Liver (tissue), 9 donors: ENCODE measurements around the gene PHKB. TPM values are rescaled to one million over a fixed set of nuclear protein-coding genes. Genes with fewer than 3 reads are reported as not detected.

Experiments
- DNase-seq: peaks from one replicate; pipeline ENCODE4 v3.0.0-alpha.2; 2017; ENCODE audit warnings: low spot score
- H3K27ac ChIP-seq, 2 donors: one replicate each; pipeline ENCODE4 v1.7.0; 2013; ENCODE audit warnings: inconsistent platforms in 2 of 2, low read length in 2 of 2, control low read depth in 1 of 2, low read depth in 1 of 2, mild to moderate bottlenecking in 1 of 2
- H3K27me3 ChIP-seq, 4 donors: one replicate each; pipeline versions ENCODE4 v1.6.1 to v1.7.0; 2013; ENCODE audit warnings: low read length in 3 of 4, inconsistent platforms in 1 of 4, mild to moderate bottlenecking in 1 of 4, moderate library complexity in 1 of 4; ENCODE audit not compliant: control insufficient read depth in 4 of 4, insufficient read depth in 4 of 4
- H3K36me3 ChIP-seq, 4 donors: one replicate each; pipeline versions ENCODE4 v1.6.1 to v1.7.0; 2013; ENCODE audit warnings: low read length in 3 of 4, mild to moderate bottlenecking in 3 of 4, low read depth in 1 of 4, moderate library complexity in 1 of 4; ENCODE audit not compliant: control insufficient read depth in 4 of 4, insufficient read depth in 3 of 4
- H3K4me1 ChIP-seq, 4 donors: one replicate each; pipeline versions ENCODE4 v1.6.1 to v1.7.0; 2013; ENCODE audit warnings: low read length in 3 of 4, mild to moderate bottlenecking in 3 of 4, moderate library complexity in 1 of 4; ENCODE audit not compliant: control insufficient read depth in 4 of 4, insufficient read depth in 4 of 4
- H3K4me3 ChIP-seq, 3 donors: one replicate each; pipeline versions ENCODE4 v1.6.1 to v1.7.0; 2013; ENCODE audit warnings: low read length in 3 of 3, control low read depth in 1 of 3, low read depth in 1 of 3, mild to moderate bottlenecking in 1 of 3
- H3K9ac ChIP-seq, 2 donors: one replicate each; pipeline ENCODE4 v1.7.0; 2013; ENCODE audit warnings: low read length in 2 of 2, mild to moderate bottlenecking in 2 of 2, moderate library complexity in 2 of 2, control low read depth in 1 of 2, low read depth in 1 of 2
- H3K9me3 ChIP-seq, 4 donors: one replicate each; pipeline versions ENCODE4 v1.6.1 to v1.7.0; 2013; ENCODE audit warnings: low read length in 3 of 4; ENCODE audit not compliant: control insufficient read depth in 4 of 4
- ATF3 ChIP-seq: IDR thresholded peaks from 2 replicates; pipeline ENCODE4 v1.6.1; 2016; ENCODE audit warnings: antibody characterized with exemption
- CTCF ChIP-seq: fragments of 150-350 bp; IDR thresholded peaks from 2 replicates; pipeline ENCODE4 v1.5.1; 2017; ENCODE audit warnings: improper control_type of control experiment, low read depth, low read length; ENCODE audit not compliant: missing input control
- EGR1 ChIP-seq, 2 donors: IDR thresholded peaks; 2 replicates each; pipeline ENCODE4 v1.6.1; 2016 to 2018; ENCODE audit warnings: antibody characterized with exemption in 2 of 2, low read depth in 2 of 2
- FOXA1 ChIP-seq: IDR thresholded peaks from 2 replicates; pipeline ENCODE4 v1.6.1; 2016; ENCODE audit warnings: antibody characterized with exemption
- FOXA2 ChIP-seq: IDR thresholded peaks from 2 replicates; pipeline ENCODE4 v1.6.1; 2016; ENCODE audit warnings: antibody characterized with exemption
- GABPA ChIP-seq, 2 donors: IDR thresholded peaks in 1 of 2; conservative IDR thresholded peaks in 1 of 2; 2 replicates each; pipeline ENCODE4 v1.6.1; 2016; ENCODE audit warnings: antibody characterized with exemption in 2 of 2, mild to moderate bottlenecking in 1 of 2, moderate library complexity in 1 of 2
- HNF4A ChIP-seq, 2 donors: conservative IDR thresholded peaks; 2 replicates each; pipeline ENCODE4 v1.6.1; 2016; ENCODE audit warnings: antibody characterized with exemption in 2 of 2, mild to moderate bottlenecking in 2 of 2
- HNF4G ChIP-seq: IDR thresholded peaks from 2 replicates; pipeline ENCODE4 v1.6.1; 2016; ENCODE audit warnings: antibody characterized with exemption
- JUND ChIP-seq, 2 donors: IDR thresholded peaks; 2 replicates each; pipeline ENCODE4 v1.6.1; 2016; ENCODE audit warnings: antibody characterized with exemption in 2 of 2
- MAX ChIP-seq: IDR thresholded peaks from 2 replicates; pipeline ENCODE4 v1.6.1; 2016; ENCODE audit warnings: antibody characterized with exemption
- NR2F2 ChIP-seq: IDR thresholded peaks from 2 replicates; pipeline ENCODE4 v1.6.1; 2016; ENCODE audit warnings: antibody characterized with exemption
- RAD21 ChIP-seq, 2 donors: IDR thresholded peaks; 2 replicates each; pipeline ENCODE4 v1.6.1; 2016; ENCODE audit warnings: antibody characterized with exemption in 2 of 2, mild to moderate bottlenecking in 2 of 2
- REST ChIP-seq: IDR thresholded peaks from 2 replicates; pipeline ENCODE4 v1.6.1; 2016; ENCODE audit warnings: antibody characterized with exemption, mild to moderate bottlenecking
- RXRA ChIP-seq, 2 donors: IDR thresholded peaks; 2 replicates each; pipeline ENCODE4 v1.6.1; 2017 to 2018; ENCODE audit warnings: antibody characterized with exemption in 2 of 2, mild to moderate bottlenecking in 1 of 2
- SP1 ChIP-seq: IDR thresholded peaks from 2 replicates; pipeline ENCODE4 v1.6.1; 2018; ENCODE audit warnings: antibody characterized with exemption, mild to moderate bottlenecking
- TAF1 ChIP-seq: conservative IDR thresholded peaks from 2 replicates; pipeline ENCODE4 v1.6.1; 2016; ENCODE audit warnings: antibody characterized with exemption, mild to moderate bottlenecking
- YY1 ChIP-seq: IDR thresholded peaks from 2 replicates; pipeline ENCODE4 v1.6.1; 2016; ENCODE audit warnings: antibody characterized with exemption, mild to moderate bottlenecking
- ZBTB33 ChIP-seq: IDR thresholded peaks from 2 replicates; pipeline ENCODE4 v1.6.1; 2016; ENCODE audit warnings: antibody characterized with exemption
- WGBS: extraction: QIAGEN DNeasy Blood & Tissue Kit; methylation state at CpG from one replicate; pipeline ENCODE4 v1.1.7; 2013; 5-methylcytosine and 5-hydroxymethylcytosine counted together
- polyA plus RNA-seq, 2 donors: library from polyadenylated mRNA; stranded (reverse) in 1 of 2; unstranded in 1 of 2; fragments of 200-250 nt in 1 of 2; fragments of >200 nt in 1 of 2; fragmentation: Nextera tagmentation in 1 of 2; extraction: Ambion mirVana in 1 of 2; gene quantifications; one replicate each; pipeline versions ENCODE4 v1.2.1 to v1.2.3, GENCODE V29; 2013 to 2015
- total RNA-seq, 2 donors: library from RNA; depleted of rRNA; stranded (reverse); fragments of >200 nt; gene quantifications; one replicate each; pipeline ENCODE4 v1.2.3, GENCODE V29; 2014
- donor health status: healthy.
- donor health status: healthy.
- donor health status: healthy.
- donor health status: healthy.
- donor health status: healthy.

Gene PHKB
- total and polyA plus RNA-seq, 4 donors: 13.2 to 49.1 (median 29.0) TPM

GRCh38 chr16:47528431-47528830 lies 67.3 kb downstream of the PHKB start:
- H3K27me3 ChIP-seq: no peaks in the 10 kb centered on the region
- no peak overlapping the region for H3K9ac ChIP-seq
- H3K4me1 ChIP-seq: peaks cover 0 to under 1% (median 0%) of the 10 kb centered on the region in 4 donors
- H3K27ac ChIP-seq: no peak overlapping the region
- no peak overlapping the region for H3K4me3 ChIP-seq
- peaks cover 0 to 2% (median 0%) of the 10 kb centered on the region in 4 donors for H3K9me3 ChIP-seq
- no peak for DNase-seq
- TF ChIP-seq CTCF (no peak), FOXA1 (no peak), HNF4A (conservative IDR thresholded peaks at IDR 0.05) (no peak), FOXA2 (no peak), RXRA (IDR thresholded peaks at IDR 0.05) (no peak), EGR1 (IDR thresholded peaks at IDR 0.05; ENCODE audit: low read depth in 2 of 2) (no peak), GABPA (IDR thresholded peaks at IDR 0.05 in 1 of 2, conservative IDR thresholded peaks at IDR 0.05 in 1 of 2) (no peak), TAF1 (no peak), ATF3 (no peak), JUND (IDR thresholded peaks at IDR 0.05) (no peak), REST (no peak), RAD21 (IDR thresholded peaks at IDR 0.05) (no peak), SP1 (no peak), ZBTB33 (no peak), NR2F2 (no peak), HNF4G (no peak), MAX (no peak), YY1 (no peak)
- over 99% methylated on average over 4 of the region's 4 CpGs for WGBS
- H3K36me3 ChIP-seq: peaks cover under 1 to 5% (median 4%) of the 10 kb centered on the region in 4 donors
